ENCODE results near the gene PRM1. TPM values are rescaled to one million over a fixed set of nuclear protein-coding genes. Genes with fewer than 3 reads are reported as not detected.

The PRM1 gene
- total and polyA plus RNA-seq, 2 of the 13 experiments (the other 11 are each of a cell fraction or from before 2014, with no cell fraction given): not detected

- TF ChIP-seq ZNF407 (CRISPR knock-in tag; IDR thresholded peaks at IDR 0.05; ENCODE audit: not compliant biosample characterization) (peak; percentile 56), MLX (CRISPR knock-in tag; IDR thresholded peaks at IDR 0.05) (peak; percentile 9; the same call in 1 of the 2 replicates), ZMYM2 (CRISPR knock-in tag; IDR thresholded peaks at IDR 0.05) (peak; percentile 57; the same call in 1 of the 2 replicates), SNRNP70 (IDR thresholded peaks at IDR 0.05; ENCODE audit: low read depth, low read length) (no peak), ZKSCAN8 (CRISPR knock-in tag; IDR thresholded peaks at IDR 0.05; ENCODE audit: borderline replicate concordance) (no peak; the same call in 1 of the 2 replicates), ZNF543 (CRISPR knock-in tag; IDR thresholded peaks at IDR 0.05) (peak; percentile 56; the same call in 1 of the 2 replicates), ELF3 (CRISPR knock-in tag; IDR thresholded peaks at IDR 0.05) (peak; percentile 23; the same call in 1 of the 2 replicates), SATB2 (CRISPR knock-in tag; IDR thresholded peaks at IDR 0.05) (no peak), ATM (IDR thresholded peaks at IDR 0.05; ENCODE audit: borderline replicate concordance) (no peak), TFE3 (CRISPR knock-in tag; IDR thresholded peaks at IDR 0.05) (peak; percentile 17; the same call in 1 of the 2 replicates), SIN3A (IDR thresholded peaks at IDR 0.05; ENCODE audit: borderline replicate concordance, low read depth, low read length) (0 out of 2 replicates have a peak, but pooled peaks have one; percentile 48), FOXK2 (IDR thresholded peaks at IDR 0.05) (no peak), PHF20 (CRISPR knock-in tag; IDR thresholded peaks at IDR 0.05) (no peak), SUZ12 (IDR thresholded peaks at IDR 0.05; ENCODE audit: low read depth, low read length) (no peak), PRMT3 (CRISPR knock-in tag; IDR thresholded peaks at IDR 0.05; ENCODE audit: borderline replicate concordance, low read depth) (peak; percentile 27; the same call in 1 of the 2 replicates), POLR2AphosphoS5 (IDR thresholded peaks at IDR 0.05; ENCODE audit: low read depth, low read length) (peak; percentile 38; the same call in 1 of the 2 replicates), HNF1B (CRISPR knock-in tag; IDR thresholded peaks at IDR 0.05) (peak; percentile 19; the same call in 1 of the 2 replicates), NBN (conservative IDR thresholded peaks at IDR 0.05) (no peak)
These were observed 27.6 kb upstream of the PRM1 start (continued) for GRCh38 chr16:11308493-11309283.
